IMR-90 (cell line): ENCODE measurements around the gene FAM25A. TPM values are rescaled to one million over a fixed set of nuclear protein-coding genes. Genes with fewer than 3 reads are reported as not detected.

Experiments used
- ATAC-seq: fragments of 200-7000 bp; cut with Tn5 transposase; 2 replicates; pipeline ENCODE4 v1.9.1; 2020; ENCODE audit warnings: low read depth, mild to moderate bottlenecking, moderate library complexity
- BruUV-seq: library from RNA; stranded (reverse); fragments of 400-500 nt; replicated peaks from 2 replicates; lab custom pipeline; 2021; lab: Mats Ljungman, UMichigan
- CTCF ChIA-PET: fragments of 300-600 bp; formaldehyde crosslinking; extraction: SDS; loops from one replicate; lab custom pipeline; 2021; ENCODE audit warnings: antibody characterized with exemption; lab: Yijun Ruan, JAX
- POLR2A ChIA-PET: fragments of 300-600 bp; sonication (Branson Sonifier 250); formaldehyde crosslinking; loops from one replicate; lab custom pipeline; 2022; ENCODE audit warnings: antibody characterized with exemption; ENCODE audit not compliant: unreplicated experiment; lab: Charles Lee
- DNase-seq: peaks from one replicate; pipeline ENCODE4 v3.0.0; 2013
- H2AFZ ChIP-seq: replicated peaks from 2 replicates; pipeline ENCODE3; 2013; ENCODE audit warnings: low read length, mild to moderate bottlenecking; ENCODE audit not compliant: poor library complexity
- H2AK5ac ChIP-seq: 2 replicates; pipeline ENCODE4 v1.6.1; 2013; ENCODE audit warnings: low read depth, low read length, inconsistent platforms
- H2AK9ac ChIP-seq: replicated peaks from 2 replicates; pipeline ENCODE3; 2013; ENCODE audit warnings: mild to moderate bottlenecking, low read depth, low read length, moderate library complexity; ENCODE audit not compliant: poor library complexity
- H2BK120ac ChIP-seq: 2 replicates; pipeline ENCODE4 v1.6.1; 2013; ENCODE audit warnings: low read depth, low read length, inconsistent platforms
- H2BK15ac ChIP-seq: 3 replicates; pipeline ENCODE4 v1.6.1; 2013; ENCODE audit warnings: low read depth, low read length, inconsistent platforms
- H2BK20ac ChIP-seq: 2 replicates; pipeline ENCODE4 v1.6.1; 2013; ENCODE audit warnings: low read depth, mild to moderate bottlenecking, inconsistent platforms, low read length, moderate library complexity
- H2BK5ac ChIP-seq: 2 replicates; pipeline ENCODE4 v1.6.1; 2013; ENCODE audit warnings: mild to moderate bottlenecking, low read depth, low read length, inconsistent platforms; ENCODE audit not compliant: poor library complexity, severe bottlenecking
- H3K14ac ChIP-seq: replicated peaks from 2 replicates; pipeline ENCODE4 v1.6.1; 2013; ENCODE audit warnings: low read depth, low read length, inconsistent platforms
- H3K18ac ChIP-seq: 2 replicates; pipeline ENCODE4 v1.6.1; 2013; ENCODE audit warnings: low read depth, low read length, control low read depth
- H3K23ac ChIP-seq: 2 replicates; pipeline ENCODE4 v1.6.1; 2013; ENCODE audit warnings: low read depth, low read length, inconsistent platforms
- H3K27ac ChIP-seq: 2 replicates; pipeline ENCODE4 v1.5.1; 2013; ENCODE audit warnings: mild to moderate bottlenecking, control low read depth, low read length; ENCODE audit not compliant: insufficient read depth
- H3K27me3 ChIP-seq: 2 replicates; pipeline ENCODE4 v1.6.1; 2013; ENCODE audit warnings: low read length; ENCODE audit not compliant: control insufficient read depth, insufficient read depth
- H3K36me3 ChIP-seq: 2 replicates; pipeline ENCODE4 v1.6.1; 2013; ENCODE audit warnings: low read length, mixed read lengths; ENCODE audit not compliant: control insufficient read depth, insufficient read depth
- H3K4ac ChIP-seq: 2 replicates; pipeline ENCODE4 v1.6.1; 2013; ENCODE audit warnings: low read depth, low read length, inconsistent platforms
- H3K4me1 ChIP-seq: 2 replicates; pipeline ENCODE4 v1.6.1; 2013; ENCODE audit warnings: low read length, mixed read lengths; ENCODE audit not compliant: control insufficient read depth, insufficient read depth
- H3K4me2 ChIP-seq: 2 replicates; pipeline ENCODE4 v1.6.1; 2013; ENCODE audit warnings: low read depth, mild to moderate bottlenecking, control low read depth, low read length, moderate library complexity
- H3K4me3 ChIP-seq: 2 replicates; pipeline ENCODE4 v1.5.1; 2013; ENCODE audit warnings: low read depth, mild to moderate bottlenecking, control low read depth, low read length, moderate library complexity; ENCODE audit not compliant: insufficient read depth
- H3K56ac ChIP-seq: 2 replicates; pipeline ENCODE4 v1.6.1; 2013; ENCODE audit warnings: low read length, inconsistent platforms; ENCODE audit not compliant: insufficient read depth; ENCODE audit errors: extremely low read depth
- H3K79me1 ChIP-seq, 2 experiments: 2 replicates each; pipeline ENCODE4 v1.6.1; 2013; ENCODE audit warnings: low read length in 2 of 2, inconsistent platforms in 1 of 2, low read depth in 1 of 2
- H3K9ac ChIP-seq: 2 replicates; pipeline ENCODE4 v1.6.1; 2013; ENCODE audit warnings: low read depth, low read length, control low read depth
- H3K9me1 ChIP-seq: 2 replicates; pipeline ENCODE4 v1.6.1; 2013; ENCODE audit warnings: low read length, inconsistent platforms; ENCODE audit not compliant: insufficient read depth
- H3K9me3 ChIP-seq: 2 replicates; pipeline ENCODE4 v1.6.1; 2013; ENCODE audit warnings: low read length; ENCODE audit not compliant: control insufficient read depth, insufficient read depth
- H4K20me1 ChIP-seq: 2 replicates; pipeline ENCODE4 v1.6.1; 2013; ENCODE audit warnings: low read length, inconsistent platforms; ENCODE audit not compliant: insufficient read depth
- H4K5ac ChIP-seq: 2 replicates; pipeline ENCODE4 v1.6.1; 2013; ENCODE audit warnings: mild to moderate bottlenecking, low read depth, low read length, control low read depth
- H4K8ac ChIP-seq, 2 experiments: 2 replicates each; pipeline ENCODE4 v1.6.1; 2013; ENCODE audit warnings: low read depth in 2 of 2, low read length in 2 of 2, control low read depth in 1 of 2, inconsistent platforms in 1 of 2
- H4K91ac ChIP-seq: 2 replicates; pipeline ENCODE4 v1.6.1; 2013; ENCODE audit warnings: low read depth, low read length, inconsistent platforms; ENCODE audit not compliant: insufficient read depth
- BHLHE40 ChIP-seq: fragments of 150-350 bp; IDR thresholded peaks from 2 replicates; pipeline ENCODE4 v1.6.1; 2016; ENCODE audit warnings: mild to moderate bottlenecking, low read depth, low read length
- CEBPB ChIP-seq: IDR thresholded peaks from 2 replicates; pipeline ENCODE4 v1.6.1; 2012; ENCODE audit warnings: low read depth, low read length, improper control_type of control experiment
- CHD1 ChIP-seq: IDR thresholded peaks from 2 replicates; pipeline ENCODE4 v1.6.1; 2012; ENCODE audit warnings: low read depth, low read length, improper control_type of control experiment
- CTCF ChIP-seq: conservative IDR thresholded peaks from 2 replicates; pipeline ENCODE4 v1.5.1; 2012; ENCODE audit warnings: mild to moderate bottlenecking, low read depth, low read length, improper control_type of control experiment
- FOS ChIP-seq: fragments of 150-350 bp; IDR thresholded peaks from 2 replicates; pipeline ENCODE4 v1.6.1; 2016; ENCODE audit warnings: low read depth, low read length
- MAFK ChIP-seq: IDR thresholded peaks from 2 replicates; pipeline ENCODE4 v1.6.1; 2012; ENCODE audit warnings: low read depth, low read length, improper control_type of control experiment
- MAZ ChIP-seq: IDR thresholded peaks from 2 replicates; pipeline ENCODE4 v1.6.1; 2012; ENCODE audit warnings: low read depth, mild to moderate bottlenecking, low read length, improper control_type of control experiment, moderate library complexity, borderline replicate concordance
- MXI1 ChIP-seq: IDR thresholded peaks from 2 replicates; pipeline ENCODE4 v1.6.1; 2012; ENCODE audit warnings: low read depth, mild to moderate bottlenecking, low read length, moderate library complexity, borderline replicate concordance
- NFE2L2 ChIP-seq: fragments of 150-350 bp; IDR thresholded peaks from 2 replicates; pipeline ENCODE4 v1.6.1; 2016; ENCODE audit warnings: low read depth, mild to moderate bottlenecking, low read length
- POLR2A ChIP-seq: IDR thresholded peaks from 2 replicates; pipeline ENCODE4 v1.6.1; 2012; ENCODE audit warnings: mild to moderate bottlenecking, low read depth, low read length
- RAD21 ChIP-seq: IDR thresholded peaks from 2 replicates; pipeline ENCODE4 v1.6.1; 2012; ENCODE audit warnings: low read length, improper control_type of control experiment
- RCOR1 ChIP-seq: IDR thresholded peaks from 2 replicates; pipeline ENCODE4 v1.6.1; 2012; ENCODE audit warnings: mild to moderate bottlenecking, low read length, improper control_type of control experiment; ENCODE audit not compliant: insufficient replicate concordance
- RFX5 ChIP-seq: IDR thresholded peaks from 2 replicates; pipeline ENCODE4 v1.8.0; 2012; ENCODE audit warnings: low read depth, mild to moderate bottlenecking, low read length, moderate library complexity
- SMC3 ChIP-seq: fragments of 150-350 bp; IDR thresholded peaks from 2 replicates; pipeline ENCODE4 v1.6.1; 2016; ENCODE audit warnings: low read depth, mild to moderate bottlenecking, antibody characterized with exemption, low read length, moderate library complexity
- USF2 ChIP-seq: fragments of 150-350 bp; IDR thresholded peaks from 2 replicates; pipeline ENCODE4 v1.6.1; 2017; ENCODE audit warnings: mild to moderate bottlenecking, antibody characterized with exemption, low read length, low read depth
- WGBS, 2 experiments: methylation state at CpG; one replicate each; pipeline versions ENCODE4 v1.1.5 to v1.1.7; 2013; ENCODE audit warnings: missing lambda C conversion rate in 2 of 2; ENCODE audit not compliant: insufficient read length in 1 of 2; ENCODE audit errors: extremely low coverage in 2 of 2; 5-methylcytosine and 5-hydroxymethylcytosine counted together
- dilution Hi-C: fragments of 300-500 bp; cut with HindIII; formaldehyde crosslinking; loops from one replicate; pipeline ENCODE4 v1.14.3; 2018; ENCODE audit warnings: low sequenced_read_pairs; ENCODE audit not compliant: unreplicated experiment
- in situ Hi-C: fragments of 300-500 bp; cut with MboI; formaldehyde crosslinking; loops from 3 replicates; pipeline ENCODE4 v1.14.3; 2019; ENCODE audit warnings: low sequenced_read_pairs, inconsistent platforms, mixed read lengths
- intact Hi-C: fragments of 100-400 bp; cut with micrococcal nuclease; formaldehyde crosslinking; loops from 2 replicates; pipeline ENCODE4 v1.10.0; 2022
- polyA plus RNA-seq, 3 experiments: library from polyadenylated mRNA; depleted of rRNA; stranded (reverse); fragments of >200 nt; gene quantifications; 2 replicates each; pipeline ENCODE4 v1.2.3, GENCODE V29; 2012; ENCODE audit warnings: low replicate concordance in 1 of 3
- total RNA-seq: library from RNA; depleted of rRNA; stranded (reverse); fragments of >200 nt; gene quantifications from 2 replicates; pipeline ENCODE4 v1.2.3, GENCODE V29; 2012
- TF ChIP-seq, protein P1 (sequence below): fragments of 150-350 bp; IDR thresholded peaks from 2 replicates; pipeline ENCODE4 v1.6.1; 2016; ENCODE audit warnings: low read depth, mild to moderate bottlenecking, low read length, moderate library complexity, borderline replicate concordance

FAM25A gene
- total and polyA plus RNA-seq, 2 of the 4 experiments (the other 2 are of a cell fraction) = not detected

GRCh38 chr10:87066178-87066577 is 46.1 kb downstream of the FAM25A start:
- Histone ChIP-seq H4K91ac (no peak overlapping the region), H3K79me1 (peaks cover 3 to 4% of the 10 kb centered on the region in 2 experiments; a peak in 1 of 4 replicates), H2BK120ac (no peak overlapping the region), H2BK20ac (no peak overlapping the region), H3K14ac (no peak overlapping the region), H3K27me3 (no peaks in the 10 kb centered on the region), H2BK5ac (no peak overlapping the region), H4K5ac (no peak overlapping the region), H3K18ac (no peak overlapping the region), H3K9me3 (no peaks in the 10 kb centered on the region), H3K4me1 (no peaks in the 10 kb centered on the region), H2AFZ (no peak overlapping the region), H2AK5ac (no peak overlapping the region), H3K4me3 (no peak overlapping the region), H2BK15ac (no peak overlapping the region), H3K36me3 (peaks cover 39% of the 10 kb centered on the region), H3K27ac (no peak overlapping the region), H4K20me1 (no peaks in the 10 kb centered on the region), H3K4ac (no peak overlapping the region), H3K9ac (no peak overlapping the region), H3K23ac (no peak overlapping the region), H4K8ac (no peak overlapping the region), H3K4me2 (no peak overlapping the region), H2AK9ac (no peak overlapping the region), H3K9me1 (no peaks in the 10 kb centered on the region), H3K56ac (no peak overlapping the region)
- WGBS, 2 experiments = 100% methylated on average over 1 of the region's 2 CpGs; no CpG with 5 or more reads in 1 of the 2 experiments
- intact Hi-C loops = no loop called here
- ATAC-seq (no peak), DNase-seq (no peak)
- ChIA-PET POLR2A (interaction anchor here (0.6 kb wide), 1 partner anchor 133 kb away, joined by 10 read pairs; no protein-coding TSS in a partner anchor), CTCF (no interaction called here)
- no peak for TF ChIP-seq NFE2L2
- no peak for TF ChIP-seq BHLHE40
- TF ChIP-seq CEBPB = no peak
- no peak for TF ChIP-seq POLR2A
- no peak for TF ChIP-seq MAFK
- TF ChIP-seq CTCF = no peak
- TF ChIP-seq RFX5 = no peak
- no peak for TF ChIP-seq MXI1
- no peak for TF ChIP-seq MAZ
- no peak for TF ChIP-seq FOS
- TF ChIP-seq CHD1 = no peak
- TF ChIP-seq SMC3 = no peak
- no peak for TF ChIP-seq RAD21
- TF ChIP-seq RCOR1 = no peak
- TF ChIP-seq, protein P1, sequence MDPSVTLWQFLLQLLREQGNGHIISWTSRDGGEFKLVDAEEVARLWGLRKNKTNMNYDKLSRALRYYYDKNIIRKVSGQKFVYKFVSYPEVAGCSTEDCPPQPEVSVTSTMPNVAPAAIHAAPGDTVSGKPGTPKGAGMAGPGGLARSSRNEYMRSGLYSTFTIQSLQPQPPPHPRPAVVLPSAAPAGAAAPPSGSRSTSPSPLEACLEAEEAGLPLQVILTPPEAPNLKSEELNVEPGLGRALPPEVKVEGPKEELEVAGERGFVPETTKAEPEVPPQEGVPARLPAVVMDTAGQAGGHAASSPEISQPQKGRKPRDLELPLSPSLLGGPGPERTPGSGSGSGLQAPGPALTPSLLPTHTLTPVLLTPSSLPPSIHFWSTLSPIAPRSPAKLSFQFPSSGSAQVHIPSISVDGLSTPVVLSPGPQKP = no peak
- TF ChIP-seq USF2 = no peak
- no TSS peak for BruUV-seq
- dilution Hi-C loops = no loop called here
- in situ Hi-C loops = no loop called here
